Fibroblast of peridontal ligament (primary cell): ENCODE results near the gene TTYH3.

Source experiments
- DNase-seq: peaks from one replicate; pipeline ENCODE4 v3.0.0-alpha.2; 2010; ENCODE audit errors: extremely low read depth

TTYH3 gene

GRCh38 chr7:2635148-2635668 is 3.4 kb downstream of the TTYH3 start:
- DNase-seq = no peak

- peak; percentile 51 for DNase-seq
Observed at GRCh38 chr7:2635810-2636701, 4.3 kb downstream of the TTYH3 start.

GRCh38 chr7:2637066-2637471 is 5.3 kb downstream of the TTYH3 start:
- DNase-seq = no peak

- no peak for DNase-seq
Observed at GRCh38 chr7:2637505-2638223, 5.9 kb downstream of the TTYH3 start.

- DNase-seq = peak; percentile 79
Observed at GRCh38 chr7:2638224-2638991, 6.6 kb downstream of the TTYH3 start.

GRCh38 chr7:2639181-2639681 is 7.4 kb downstream of the TTYH3 start:
- no peak for DNase-seq

- no peak for DNase-seq
Observed at GRCh38 chr7:2639695-2640481, 8.1 kb downstream of the TTYH3 start.

GRCh38 chr7:2640482-2640830 is 8.7 kb downstream of the TTYH3 start:
- DNase-seq = no peak

GRCh38 chr7:2640846-2641316 is 9.1 kb downstream of the TTYH3 start:
- DNase-seq = no peak

GRCh38 chr7:2641406-2642393 is 9.9 kb downstream of the TTYH3 start:
- DNase-seq = peak; percentile 93

GRCh38 chr7:2643386-2644219 is 11.8 kb downstream of the TTYH3 start:
- no peak for DNase-seq

- no peak for DNase-seq
Observed at GRCh38 chr7:2644220-2644561, 12.4 kb downstream of the TTYH3 start.

- DNase-seq = no peak
Observed at GRCh38 chr7:2644562-2645273, 12.9 kb downstream of the TTYH3 start.

- no peak for DNase-seq
Observed at GRCh38 chr7:2645274-2645868, 13.6 kb downstream of the TTYH3 start.

- no peak for DNase-seq
Observed at GRCh38 chr7:2646336-2646679, 14.5 kb downstream of the TTYH3 start.

- DNase-seq = no peak
Observed at GRCh38 chr7:2646680-2647571, 15.1 kb downstream of the TTYH3 start.

GRCh38 chr7:2647594-2648172 is 15.9 kb downstream of the TTYH3 start:
- DNase-seq = no peak
